ENCODE measurements around the gene CADPS.

- TF ChIP-seq CTCF (IDR thresholded peaks at IDR 0.05) (no peak), ZFX (IDR thresholded peaks at IDR 0.05; ENCODE audit: borderline replicate concordance) (no peak)
Observed at GRCh38 chr3:62771331-62772072, 103.7 kb downstream of the CADPS start.

Data from 22Rv1 (cell line).